PC-3 (cell line): ENCODE measurements around the gene TRIM47. TPM values are rescaled to one million over a fixed set of nuclear protein-coding genes. Genes with fewer than 3 reads are reported as not detected.
A peak's percentile ranks its signal among the peaks of the same experiment; 100 is the strongest.

Experiments used
- ATAC-seq: fragments of 200-7000 bp; cut with Tn5 transposase; 2 replicates; pipeline ENCODE4 v1.9.1; 2020; ENCODE audit warnings: mild to moderate bottlenecking, moderate library complexity
- BruUV-seq: library from RNA; stranded (reverse); fragments of 400-500 nt; replicated peaks from 2 replicates; lab custom pipeline; 2021; lab: Mats Ljungman, UMichigan
- CTCF ChIA-PET: fragments of 300-600 bp; sonication (Branson Sonifier 250); formaldehyde crosslinking; loops from one replicate; lab custom pipeline; 2022; ENCODE audit warnings: antibody characterized with exemption; lab: Charles Lee
- POLR2A ChIA-PET: fragments of 300-600 bp; sonication (Branson Sonifier 250); formaldehyde crosslinking; loops from one replicate; lab custom pipeline; 2022; ENCODE audit warnings: antibody characterized with exemption; ENCODE audit not compliant: unreplicated experiment; lab: Charles Lee
- DNase-seq: peaks from one replicate; pipeline ENCODE4 v3.0.0-alpha.2; 2015
- H2AFZ ChIP-seq: fragments of 300-600 bp; sonication (generic); 2 replicates; pipeline ENCODE4 v1.6.0; 2016; ENCODE audit warnings: antibody characterized with exemption, low read length
- H3F3A ChIP-seq: fragments of 300-600 bp; sonication (generic); one replicate; pipeline ENCODE4 v1.6.0; 2017; ENCODE audit warnings: antibody characterized with exemption, low read length, control low read depth, mild to moderate bottlenecking; ENCODE audit not compliant: unreplicated experiment
- H3K27ac ChIP-seq: fragments of 300-600 bp; sonication (generic); 2 replicates; pipeline ENCODE4 v1.5.1; 2016; ENCODE audit warnings: mild to moderate bottlenecking, low read length
- H3K27me3 ChIP-seq: fragments of 300-600 bp; sonication (generic); 2 replicates; pipeline ENCODE4 v1.6.1; 2016; ENCODE audit warnings: low read length, mixed read lengths
- H3K36me3 ChIP-seq: fragments of 300-600 bp; sonication (generic); 2 replicates; pipeline ENCODE4 v1.6.1; 2016; ENCODE audit warnings: low read depth, mixed run types, low read length, mixed read lengths
- H3K4me1 ChIP-seq: fragments of 300-600 bp; sonication (generic); 2 replicates; pipeline ENCODE4 v1.5.1; 2016; ENCODE audit warnings: low read length; ENCODE audit not compliant: insufficient read depth
- H3K4me2 ChIP-seq: fragments of 300-600 bp; sonication (generic); 2 replicates; pipeline ENCODE4 v1.6.0; 2016; ENCODE audit warnings: low read length
- H3K4me3 ChIP-seq: fragments of 300-600 bp; sonication (generic); 2 replicates; pipeline ENCODE4 v1.5.1; 2016; ENCODE audit warnings: mild to moderate bottlenecking, low read length, mixed read lengths
- H3K79me2 ChIP-seq: fragments of 300-600 bp; sonication (generic); 2 replicates; pipeline ENCODE4 v1.6.1; 2017; ENCODE audit warnings: low read length, mixed read lengths
- H3K9ac ChIP-seq: fragments of 300-600 bp; sonication (generic); 2 replicates; pipeline ENCODE4 v1.6.0; 2016; ENCODE audit warnings: mild to moderate bottlenecking, low read length
- H3K9me2 ChIP-seq: fragments of 300-600 bp; sonication (generic); replicated peaks from 2 replicates; pipeline ENCODE4 v1.6.1; 2016; ENCODE audit warnings: mixed run types, low read length, mixed read lengths
- H3K9me3 ChIP-seq: fragments of 300-600 bp; sonication (generic); 2 replicates; pipeline ENCODE4 v1.6.1; 2016; ENCODE audit warnings: low read length, mixed read lengths
- H4K20me1 ChIP-seq: fragments of 300-600 bp; sonication (generic); 2 replicates; pipeline ENCODE4 v1.6.1; 2016; ENCODE audit warnings: low read length, mixed read lengths
- EZH2 ChIP-seq: fragments of 300-600 bp; sonication (generic); IDR thresholded peaks from one replicate; pipeline ENCODE4 v1.6.1; 2017; ENCODE audit warnings: antibody characterized with exemption, mild to moderate bottlenecking, low read length; ENCODE audit not compliant: unreplicated experiment
- EZH2phosphoT487 ChIP-seq: fragments of 300-600 bp; sonication (generic); IDR thresholded peaks from 2 replicates; pipeline ENCODE4 v1.6.1; 2018; ENCODE audit warnings: mild to moderate bottlenecking, antibody characterized with exemption, low read length, borderline replicate concordance
- intact Hi-C: fragments of 100-400 bp; cut with micrococcal nuclease; formaldehyde crosslinking; loops from 2 replicates; pipeline ENCODE4 v1.9.0; 2023
- total RNA-seq: library from RNA; depleted of rRNA; stranded (reverse); fragments of >200 nt; gene quantifications from 2 replicates; pipeline ENCODE4 v1.2.3, GENCODE V29; 2014
- TF ChIP-seq, protein P1 (sequence below): fragments of 300-600 bp; sonication (generic); conservative IDR thresholded peaks from 2 replicates; pipeline ENCODE4 v1.5.1; 2017; ENCODE audit warnings: antibody characterized with exemption, low read depth, mild to moderate bottlenecking, low read length

TRIM47 gene
- total RNA-seq, 1 experiment from 2014 or later = 73.7 TPM

- Histone ChIP-seq H3F3A (no peaks in the 10 kb centered on the region), H3K4me2 (no peak overlapping the region), H4K20me1 (no peaks in the 10 kb centered on the region), H3K79me2 (no peaks in the 10 kb centered on the region), H3K9ac (peak overlapping the region; percentile 25; the same call in 1 of the 2 replicates), H3K9me3 (no peaks in the 10 kb centered on the region), H3K27me3 (no peaks in the 10 kb centered on the region), H3K36me3 (0 out of 2 replicates have a peak, but pooled peaks cover 7% of the 10 kb centered on the region), H3K4me1 (peaks cover 9% of the 10 kb centered on the region), H3K27ac (peak overlapping the region; percentile 48), H3K9me2 (no peaks in the 10 kb centered on the region), H3K4me3 (no peak overlapping the region), H2AFZ (no peak overlapping the region)
- ATAC-seq (0 out of 2 replicates have a peak, but pooled peaks have one; percentile 3), DNase-seq (no peak)
- intact Hi-C loops = loop anchor here (5.0 kb wide), 1 partner anchor 51 kb away; the partner anchor contains the start of gene UNK
- POLR2A ChIA-PET = interaction anchor here (0.6 kb wide), 1 partner anchor 64 kb away, joined by 3 read pairs; the partner anchor contains the start of gene TRIM65
- BruUV-seq = no TSS peak
- CTCF ChIA-PET = no interaction called here
- TF ChIP-seq, protein P1, sequence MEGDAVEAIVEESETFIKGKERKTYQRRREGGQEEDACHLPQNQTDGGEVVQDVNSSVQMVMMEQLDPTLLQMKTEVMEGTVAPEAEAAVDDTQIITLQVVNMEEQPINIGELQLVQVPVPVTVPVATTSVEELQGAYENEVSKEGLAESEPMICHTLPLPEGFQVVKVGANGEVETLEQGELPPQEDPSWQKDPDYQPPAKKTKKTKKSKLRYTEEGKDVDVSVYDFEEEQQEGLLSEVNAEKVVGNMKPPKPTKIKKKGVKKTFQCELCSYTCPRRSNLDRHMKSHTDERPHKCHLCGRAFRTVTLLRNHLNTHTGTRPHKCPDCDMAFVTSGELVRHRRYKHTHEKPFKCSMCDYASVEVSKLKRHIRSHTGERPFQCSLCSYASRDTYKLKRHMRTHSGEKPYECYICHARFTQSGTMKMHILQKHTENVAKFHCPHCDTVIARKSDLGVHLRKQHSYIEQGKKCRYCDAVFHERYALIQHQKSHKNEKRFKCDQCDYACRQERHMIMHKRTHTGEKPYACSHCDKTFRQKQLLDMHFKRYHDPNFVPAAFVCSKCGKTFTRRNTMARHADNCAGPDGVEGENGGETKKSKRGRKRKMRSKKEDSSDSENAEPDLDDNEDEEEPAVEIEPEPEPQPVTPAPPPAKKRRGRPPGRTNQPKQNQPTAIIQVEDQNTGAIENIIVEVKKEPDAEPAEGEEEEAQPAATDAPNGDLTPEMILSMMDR = no peak
- TF ChIP-seq EZH2 (no peak), EZH2phosphoT487 (no peak)
Observed at GRCh38 chr17:75832652-75833400, 45.6 kb downstream of the TRIM47 start.

DNA sequence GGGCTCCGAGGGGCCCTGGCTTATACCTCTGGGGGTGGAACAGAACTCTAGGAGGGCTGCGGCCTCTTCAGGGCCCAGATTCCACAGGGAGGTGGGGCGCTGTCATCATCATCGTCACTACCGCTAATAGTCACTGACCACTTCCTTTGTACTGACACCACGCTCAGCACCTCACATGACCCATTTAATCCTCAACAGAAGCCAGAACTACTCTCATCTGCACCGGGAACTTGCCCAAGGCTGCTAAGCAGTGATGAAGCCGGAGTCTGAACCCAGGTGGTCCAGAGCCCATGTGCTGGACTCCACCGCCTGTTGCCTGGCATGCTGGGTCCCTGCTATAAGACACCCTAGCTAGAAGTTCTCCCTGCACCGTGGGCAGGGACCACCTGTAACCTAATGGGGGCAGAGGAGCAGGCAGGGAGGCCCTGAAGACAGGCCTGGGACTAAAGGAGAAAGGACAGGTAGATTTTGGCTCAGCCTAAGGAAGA lies 46.2 kb downstream of the TRIM47 start:
- H2AFZ ChIP-seq = no peak overlapping the region
- no peaks in the 10 kb centered on the region for H3F3A ChIP-seq
- DNase-seq (peak; percentile 60), ATAC-seq (peak; percentile 71)
- H3K9ac ChIP-seq = peak overlapping the region; percentile 25; the same call in 1 of the 2 replicates
- intact Hi-C loops = loop anchor here (5.0 kb wide), 1 partner anchor 50 kb away; the partner anchor contains the start of gene UNK
- ChIA-PET CTCF (no interaction called here), POLR2A (no interaction called here)
- no peaks in the 10 kb centered on the region for H3K27me3 ChIP-seq
- 0 out of 2 replicates have a peak, but pooled peaks cover 7% of the 10 kb centered on the region for H3K36me3 ChIP-seq
- H4K20me1 ChIP-seq = no peaks in the 10 kb centered on the region
- no peak overlapping the region for H3K4me2 ChIP-seq
- H3K79me2 ChIP-seq = no peaks in the 10 kb centered on the region
- H3K9me2 ChIP-seq = no peaks in the 10 kb centered on the region
- BruUV-seq = TSS peak; percentile 86
- H3K4me3 ChIP-seq = no peak overlapping the region
- no peaks in the 10 kb centered on the region for H3K9me3 ChIP-seq
- TF ChIP-seq, protein P1 = no peak
- TF ChIP-seq EZH2 (no peak), EZH2phosphoT487 (no peak)
- peaks cover 9% of the 10 kb centered on the region for H3K4me1 ChIP-seq
- H3K27ac ChIP-seq = peak overlapping the region; percentile 48
